Measurements from ENCODE around the gene HS3ST2.
A peak's percentile ranks its signal among the peaks of the same experiment; 100 is the strongest.
"Not testable (repeated sequence)": the region's sequence is repeated elsewhere in the genome, so short reads cannot be mapped to it uniquely, and the experiment has no call there.

The HS3ST2 gene

GRCh38 chr16:22813223-22813947, 577 bp upstream of the HS3ST2 start:
- DNase-seq (ENCODE audit: low read depth in 2 of 2) = peak; percentile 21 to 38

- no peak for DNase-seq (ENCODE audit: low read depth in 2 of 2)
Measured at GRCh38 chr16:22814711-22815105, 746 bp downstream of the HS3ST2 start.

GRCh38 chr16:22815863-22816262, 1.9 kb downstream of the HS3ST2 start:
- DNase-seq (ENCODE audit: low read depth in 2 of 2) = no peak

GRCh38 chr16:22816475-22816874, 2.5 kb downstream of the HS3ST2 start:
- DNase-seq (ENCODE audit: low read depth in 2 of 2) = no peak

GRCh38 chr16:22818736-22819135, 4.8 kb downstream of the HS3ST2 start:
- DNase-seq (ENCODE audit: low read depth in 2 of 2) = not testable (repeated sequence)

- no peak for DNase-seq (ENCODE audit: low read depth in 2 of 2)
Measured at GRCh38 chr16:22838681-22839080, 24.7 kb downstream of the HS3ST2 start.

- DNase-seq (ENCODE audit: low read depth in 2 of 2) = not testable (repeated sequence)
Measured at GRCh38 chr16:22842031-22842430, 28.1 kb downstream of the HS3ST2 start.

- DNase-seq (ENCODE audit: low read depth in 2 of 2) = no peak
Measured at GRCh38 chr16:22843122-22843521, 29.2 kb downstream of the HS3ST2 start.

GRCh38 chr16:22843856-22844255, 29.9 kb downstream of the HS3ST2 start:
- no peak for DNase-seq (ENCODE audit: low read depth in 2 of 2)

GRCh38 chr16:22844416-22844815, 30.5 kb downstream of the HS3ST2 start:
- no peak for DNase-seq (ENCODE audit: low read depth in 2 of 2)

GRCh38 chr16:22847100-22847499, 33.1 kb downstream of the HS3ST2 start:
- no peak for DNase-seq (ENCODE audit: low read depth in 2 of 2)

GRCh38 chr16:22847690-22848089, 33.7 kb downstream of the HS3ST2 start:
- DNase-seq (ENCODE audit: low read depth in 2 of 2) = no peak

GRCh38 chr16:22848451-22848850, 34.5 kb downstream of the HS3ST2 start:
- DNase-seq (ENCODE audit: low read depth in 2 of 2) = no peak

- no peak for DNase-seq (ENCODE audit: low read depth in 2 of 2)
Measured at GRCh38 chr16:22849517-22849916, 35.6 kb downstream of the HS3ST2 start.

- no peak for DNase-seq (ENCODE audit: low read depth in 2 of 2)
Measured at GRCh38 chr16:22855231-22855630, 41.3 kb downstream of the HS3ST2 start.

- DNase-seq (ENCODE audit: low read depth in 2 of 2) = no peak
Measured at GRCh38 chr16:22857296-22858025, 43.5 kb downstream of the HS3ST2 start.

- DNase-seq (ENCODE audit: low read depth in 2 of 2) = no peak
Measured at GRCh38 chr16:22859925-22860324, 46.0 kb downstream of the HS3ST2 start.

- DNase-seq (ENCODE audit: low read depth in 2 of 2) = no peak
Measured at GRCh38 chr16:22861580-22861979, 47.6 kb downstream of the HS3ST2 start.

GRCh38 chr16:22862046-22862445, 48.1 kb downstream of the HS3ST2 start:
- DNase-seq (ENCODE audit: low read depth in 2 of 2) = no peak

- no peak for DNase-seq (ENCODE audit: low read depth in 2 of 2)
Measured at GRCh38 chr16:22864375-22864774, 50.4 kb downstream of the HS3ST2 start.

- no peak for DNase-seq (ENCODE audit: low read depth in 2 of 2)
Measured at GRCh38 chr16:22868593-22869224, 54.7 kb downstream of the HS3ST2 start.

- DNase-seq (ENCODE audit: low read depth in 2 of 2) = no peak
Measured at GRCh38 chr16:22871861-22872260, 57.9 kb downstream of the HS3ST2 start.

- no peak for DNase-seq (ENCODE audit: low read depth in 2 of 2)
Measured at GRCh38 chr16:22874394-22874793, 60.4 kb downstream of the HS3ST2 start.

All from stimulated activated CD4-positive, alpha-beta T cell treated with anti-CD3 and anti-CD28 coated beads, Interleukin-4, amount 100 ng/mL, for 48 hours (primary cell).